AG10803 (cell line): ENCODE data around the gene PTPRM.

Experiments
- DNase-seq: peaks from one replicate; pipeline ENCODE4 v3.0.0; 2010; ENCODE audit warnings: low read depth
- H3K4me3 ChIP-seq: 2 replicates; pipeline ENCODE4 v1.5.1; 2011; ENCODE audit warnings: mild to moderate bottlenecking, low read length, control low read depth
- TF ChIP-seq, protein P1 (sequence below): conservative IDR thresholded peaks from 2 replicates; pipeline ENCODE4 v1.5.1; 2011; ENCODE audit warnings: mild to moderate bottlenecking, low read length, control low read depth, inconsistent platforms

The PTPRM gene

DNA sequence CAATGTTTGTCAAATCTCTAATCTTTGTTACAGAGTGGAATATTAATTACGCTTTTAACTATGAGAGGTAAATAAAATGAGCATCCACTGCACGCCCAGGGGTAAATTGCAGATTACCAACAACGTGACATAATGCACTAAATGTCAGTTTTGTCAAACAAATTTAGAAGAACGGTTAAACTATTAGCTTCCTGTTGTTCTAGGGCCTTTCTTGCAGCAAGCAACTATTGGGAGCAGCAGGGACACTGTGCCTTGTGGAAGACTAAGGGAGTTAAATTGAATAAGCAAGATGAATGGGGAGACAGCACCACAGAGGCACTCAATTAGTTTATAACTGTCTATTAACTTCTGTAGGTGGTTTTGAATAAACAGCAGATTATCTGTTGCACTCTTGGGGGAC lies 651.1 kb downstream of the PTPRM start:
- TF ChIP-seq, protein P1, sequence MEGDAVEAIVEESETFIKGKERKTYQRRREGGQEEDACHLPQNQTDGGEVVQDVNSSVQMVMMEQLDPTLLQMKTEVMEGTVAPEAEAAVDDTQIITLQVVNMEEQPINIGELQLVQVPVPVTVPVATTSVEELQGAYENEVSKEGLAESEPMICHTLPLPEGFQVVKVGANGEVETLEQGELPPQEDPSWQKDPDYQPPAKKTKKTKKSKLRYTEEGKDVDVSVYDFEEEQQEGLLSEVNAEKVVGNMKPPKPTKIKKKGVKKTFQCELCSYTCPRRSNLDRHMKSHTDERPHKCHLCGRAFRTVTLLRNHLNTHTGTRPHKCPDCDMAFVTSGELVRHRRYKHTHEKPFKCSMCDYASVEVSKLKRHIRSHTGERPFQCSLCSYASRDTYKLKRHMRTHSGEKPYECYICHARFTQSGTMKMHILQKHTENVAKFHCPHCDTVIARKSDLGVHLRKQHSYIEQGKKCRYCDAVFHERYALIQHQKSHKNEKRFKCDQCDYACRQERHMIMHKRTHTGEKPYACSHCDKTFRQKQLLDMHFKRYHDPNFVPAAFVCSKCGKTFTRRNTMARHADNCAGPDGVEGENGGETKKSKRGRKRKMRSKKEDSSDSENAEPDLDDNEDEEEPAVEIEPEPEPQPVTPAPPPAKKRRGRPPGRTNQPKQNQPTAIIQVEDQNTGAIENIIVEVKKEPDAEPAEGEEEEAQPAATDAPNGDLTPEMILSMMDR: no peak
- no peak for DNase-seq
- H3K4me3 ChIP-seq: no peak overlapping the region

DNA sequence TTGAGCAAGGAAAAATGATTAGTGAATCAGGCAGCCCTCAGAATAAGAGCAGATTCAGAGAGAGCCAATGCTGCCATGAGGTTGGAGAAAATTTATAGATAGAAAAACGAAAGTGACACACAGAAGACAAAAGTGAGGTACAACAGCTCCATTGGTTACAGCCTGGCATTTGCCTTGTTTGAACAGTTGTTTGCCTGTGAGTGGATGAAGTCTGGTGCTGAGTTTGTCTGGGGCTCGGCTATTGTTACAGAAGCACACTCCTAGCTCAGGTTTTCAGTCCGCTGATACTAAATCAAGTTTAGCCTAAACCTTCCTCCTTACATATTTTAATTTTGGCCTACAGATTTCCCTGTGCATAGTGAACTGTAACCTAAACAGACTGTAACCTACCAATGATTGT lies 654.3 kb downstream of the PTPRM start:
- TF ChIP-seq, protein P1: no peak
- DNase-seq: no peak
- no peak overlapping the region for H3K4me3 ChIP-seq

DNA sequence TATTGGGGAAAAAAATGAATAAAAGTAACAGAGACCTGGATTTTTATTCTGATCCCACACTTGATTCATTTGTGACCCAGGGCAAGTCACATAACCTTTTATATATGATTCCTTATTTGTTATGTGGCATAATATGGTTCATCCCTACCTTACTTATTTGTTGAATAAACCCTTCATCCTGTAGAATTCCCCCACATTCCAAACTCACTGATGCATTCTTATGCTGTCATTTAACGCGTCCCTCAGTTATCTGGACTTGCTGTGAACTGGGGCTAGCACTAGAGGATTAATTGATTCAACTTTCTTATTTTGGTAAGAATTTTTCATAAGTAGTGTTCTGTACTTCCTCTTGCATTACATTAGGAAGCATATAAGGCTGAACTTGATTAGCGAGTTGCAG lies 657.5 kb downstream of the PTPRM start:
- H3K4me3 ChIP-seq: no peak overlapping the region
- DNase-seq: no peak
- TF ChIP-seq, protein P1: no peak

DNA sequence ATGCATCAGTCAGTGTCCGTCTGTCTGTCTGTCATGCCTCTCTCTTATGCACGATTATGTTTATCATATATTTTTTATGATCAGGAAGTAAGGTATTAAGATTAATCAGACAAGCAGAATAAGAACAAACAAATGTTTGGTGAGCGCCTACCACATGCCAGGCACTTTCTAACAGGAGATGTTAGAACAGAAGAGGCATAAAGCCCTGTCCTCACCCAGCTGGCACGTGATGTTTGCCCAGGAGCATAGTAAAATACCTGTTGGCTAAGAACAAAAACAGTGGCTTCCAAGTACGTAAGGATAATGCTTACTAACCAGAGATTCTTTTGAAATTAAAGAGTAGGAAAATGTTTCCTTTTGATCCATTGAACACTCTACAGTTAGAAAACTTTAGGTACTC lies 661.9 kb downstream of the PTPRM start:
- TF ChIP-seq, protein P1: no peak
- no peak for DNase-seq
- H3K4me3 ChIP-seq: no peak overlapping the region

DNA sequence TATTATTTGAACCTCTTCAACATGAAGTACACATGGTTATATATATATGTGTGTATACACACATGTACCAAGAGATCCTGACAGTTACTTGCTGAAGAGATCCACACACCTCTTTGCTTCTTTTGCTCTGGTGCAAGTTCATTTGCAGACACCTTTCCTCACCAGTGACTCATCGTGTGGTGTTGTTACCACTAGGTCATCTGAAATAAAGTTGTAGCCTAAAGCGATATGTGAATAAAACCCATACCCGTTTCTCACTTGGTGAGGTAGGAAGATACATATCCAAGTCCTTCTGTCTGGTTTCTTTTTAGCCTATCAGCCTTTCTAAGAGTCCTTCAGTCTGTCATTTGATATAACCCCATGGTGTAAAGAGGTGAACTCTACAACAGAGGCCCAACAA lies 662.7 kb downstream of the PTPRM start:
- no peak overlapping the region for H3K4me3 ChIP-seq
- TF ChIP-seq, protein P1: no peak
- no peak for DNase-seq

DNA sequence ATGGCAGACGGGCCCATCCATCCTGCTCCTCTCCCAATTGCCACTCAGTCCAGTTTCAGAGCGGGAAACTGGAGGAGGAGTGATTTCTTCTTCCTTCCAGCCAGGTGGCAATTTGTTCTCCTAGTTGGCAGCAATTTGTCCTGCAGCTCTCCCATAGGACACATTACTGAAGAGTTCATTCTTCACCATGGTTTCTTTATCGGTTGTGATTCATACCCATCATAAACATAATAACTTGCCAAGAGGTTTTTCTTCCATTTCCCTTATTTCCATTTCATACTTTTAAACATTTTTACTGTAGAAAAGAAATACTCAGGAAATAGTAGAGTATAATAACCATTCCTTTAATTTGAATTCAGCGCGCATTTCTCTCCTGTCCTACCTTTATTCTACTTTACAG lies 664.2 kb downstream of the PTPRM start:
- DNase-seq: no peak
- H3K4me3 ChIP-seq: no peak overlapping the region
- TF ChIP-seq, protein P1: no peak

DNA sequence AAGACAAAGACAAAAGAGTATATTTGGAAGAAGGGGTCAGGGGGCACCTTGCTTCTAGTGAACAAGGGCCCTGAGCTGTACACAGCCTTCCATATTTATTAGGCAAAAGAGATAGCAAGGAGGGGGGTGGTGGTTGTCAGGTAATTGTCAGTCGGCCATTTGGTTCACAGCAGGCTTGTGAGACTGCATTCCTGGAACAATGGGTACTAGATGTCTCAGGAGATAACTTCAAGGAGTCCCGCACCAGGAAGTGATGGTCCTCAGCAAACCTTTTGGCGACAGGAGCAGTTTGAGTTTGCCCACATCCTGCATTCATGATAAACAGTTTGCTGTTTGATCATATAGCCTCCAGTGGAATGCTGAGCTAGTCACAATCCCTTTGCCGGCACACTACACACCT lies 665.7 kb downstream of the PTPRM start:
- no peak overlapping the region for H3K4me3 ChIP-seq
- TF ChIP-seq, protein P1: no peak
- DNase-seq: no peak
